Adipose tissue (tissue), 3 donors: ENCODE results near the gene CTNNBIP1. TPM values are rescaled to one million over a fixed set of nuclear protein-coding genes. Genes with fewer than 3 reads are reported as not detected.

ENCODE experiments used
- H3K27ac ChIP-seq: one replicate; pipeline ENCODE4 v1.5.1; 2013; ENCODE audit warnings: low read depth, low read length
- whole genome bisulfite sequencing, 3 donors: extraction: QIAGEN DNeasy Blood & Tissue Kit; methylation state at CpG; one replicate each; pipeline ENCODE4 v1.1.7; 2013; 5-methylcytosine and 5-hydroxymethylcytosine counted together
- polyA plus RNA-seq, 3 donors: library from polyadenylated mRNA; stranded (reverse); fragments of 200-250 nt; gene quantifications; one replicate each; pipeline ENCODE4 v1.2.3, GENCODE V29; 2013
- donor health status: healthy with polysubstance abuse.
- donor health status: Bipolar disorder and iron deficiency.
- donor health status: healthy.

The CTNNBIP1 gene
- polyA plus RNA-seq, 3 donors, result 18.1 to 22.6 (median 18.6) TPM

DNA sequence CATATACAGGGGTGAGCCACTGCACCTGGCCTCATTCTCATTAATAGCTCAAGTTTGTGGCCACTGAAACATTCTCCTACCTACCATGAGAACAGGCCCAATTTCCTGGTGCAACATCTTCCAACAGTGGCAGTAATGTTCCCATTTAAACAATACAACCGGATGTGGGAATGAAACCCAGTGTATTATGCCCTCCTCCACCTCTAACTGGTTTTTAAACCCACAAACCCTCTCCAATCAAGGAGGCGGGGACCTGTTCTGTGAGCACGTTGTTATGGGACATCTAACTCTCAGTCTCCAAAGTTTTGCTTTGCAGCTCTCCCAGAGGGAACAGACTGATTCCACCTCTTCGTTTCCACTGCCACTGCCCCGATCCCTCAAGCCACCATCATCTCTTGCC is 2.6 kb downstream of the CTNNBIP1 start:
- WGBS, 3 donors, result 64 to 72% (median 68%) methylated on average over 5 of the region's 5 CpGs
- no peak overlapping the region for H3K27ac ChIP-seq

DNA sequence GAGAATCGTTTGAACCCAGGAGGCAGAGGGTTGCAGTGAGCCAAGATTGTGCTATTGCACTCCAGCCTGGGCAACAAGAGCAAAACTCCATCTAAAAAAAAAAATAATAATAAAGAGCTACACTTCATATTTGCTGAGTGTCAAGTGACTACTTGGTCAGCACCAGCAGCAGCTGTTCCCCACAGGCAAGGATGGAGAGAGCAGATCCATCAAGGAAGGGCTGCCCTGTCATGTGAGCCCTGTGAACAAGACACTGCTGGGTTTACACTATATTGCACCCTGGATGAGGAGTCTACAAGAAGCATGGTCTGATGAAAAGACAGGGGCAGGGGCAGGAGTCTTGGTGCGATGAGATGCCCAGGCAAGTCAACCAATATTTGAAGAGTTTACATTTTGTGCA is 3.6 kb downstream of the CTNNBIP1 start:
- WGBS, 3 donors, result 92 to 95% (median 95%) methylated on average over 2 of the region's 2 CpGs
- H3K27ac ChIP-seq, result no peak overlapping the region

DNA sequence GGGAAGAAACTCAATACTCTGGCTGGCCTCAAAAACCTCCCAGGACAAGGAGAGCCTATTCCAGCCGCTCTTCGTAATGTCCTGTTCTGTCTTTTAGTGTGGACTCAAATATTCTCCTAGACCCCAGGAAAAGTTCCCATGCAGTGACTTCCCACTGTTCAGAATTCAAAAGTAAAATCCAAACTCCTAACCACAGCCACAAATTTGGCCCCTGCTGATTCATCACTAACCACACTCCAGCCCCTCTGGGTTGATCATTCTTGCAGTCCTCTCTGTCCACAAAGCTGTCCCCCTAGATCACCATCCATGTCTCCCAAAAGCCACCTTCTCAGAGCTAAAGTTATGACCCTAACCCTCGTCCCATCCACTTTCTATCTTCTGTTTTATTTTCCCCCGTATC is 5.1 kb downstream of the CTNNBIP1 start:
- H3K27ac ChIP-seq, result no peak overlapping the region
- WGBS, 3 donors, result 76 to 81% (median 77%) methylated on average over 4 of the region's 4 CpGs

DNA sequence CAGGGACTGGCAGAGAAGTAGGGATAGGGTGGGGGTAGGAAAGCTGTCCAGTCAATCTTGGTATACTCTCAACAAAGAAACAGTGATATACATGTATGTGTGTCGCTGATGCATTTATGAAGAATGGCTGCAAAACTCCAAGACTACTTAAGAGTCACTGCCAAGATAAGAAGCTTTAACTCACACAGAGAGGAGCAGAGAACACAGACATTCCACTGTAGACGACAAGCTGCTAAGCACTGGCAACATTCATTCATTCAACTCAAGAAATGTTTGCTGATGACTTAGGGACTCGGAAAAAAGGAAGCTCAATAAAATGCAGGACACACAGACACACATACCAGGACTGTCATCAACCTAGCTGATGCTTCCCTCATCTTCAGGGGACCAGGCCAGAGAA is 5.5 kb downstream of the CTNNBIP1 start:
- WGBS, 3 donors, result 61 to 81% (median 70%) methylated on average over 3 of the region's 3 CpGs
- no peak overlapping the region for H3K27ac ChIP-seq

DNA sequence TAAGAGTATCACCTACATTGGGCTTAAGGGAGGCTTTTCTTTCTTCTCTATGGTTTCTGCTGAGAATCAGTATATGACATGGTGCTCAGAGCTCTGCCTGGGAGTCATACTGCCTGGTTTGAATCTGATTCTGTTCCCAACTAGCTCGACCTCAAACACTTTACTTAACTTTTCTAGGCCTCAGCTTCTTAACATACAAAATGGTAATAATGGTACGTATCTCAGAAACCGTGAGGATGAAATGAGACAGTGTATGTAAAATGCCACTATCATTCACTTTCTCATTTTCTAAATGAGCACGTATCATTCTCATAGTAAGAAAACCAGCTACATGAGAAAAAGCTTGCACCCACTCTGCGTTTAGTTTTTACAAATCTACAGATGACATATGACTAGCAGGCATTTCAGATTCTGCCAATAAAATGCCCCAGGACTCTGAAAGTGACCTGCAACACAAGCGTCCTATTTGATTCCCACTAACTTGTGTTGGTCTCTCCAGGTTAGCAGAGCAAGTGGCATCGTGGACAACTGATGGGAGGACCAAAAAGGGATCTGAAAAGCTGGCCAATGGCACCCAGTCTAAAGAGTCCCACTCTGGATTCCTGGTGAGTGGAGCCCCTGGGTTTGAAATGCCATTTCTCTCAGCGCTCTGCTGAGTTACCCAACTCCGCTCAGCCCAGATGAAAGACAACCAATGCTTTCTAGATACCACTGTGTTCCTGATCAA is 6.1 kb downstream of the CTNNBIP1 start:
- H3K27ac ChIP-seq, result no peak overlapping the region
- 87 to 93% (median 88%) methylated on average over 9 of the region's 9 CpGs for WGBS, 3 donors

DNA sequence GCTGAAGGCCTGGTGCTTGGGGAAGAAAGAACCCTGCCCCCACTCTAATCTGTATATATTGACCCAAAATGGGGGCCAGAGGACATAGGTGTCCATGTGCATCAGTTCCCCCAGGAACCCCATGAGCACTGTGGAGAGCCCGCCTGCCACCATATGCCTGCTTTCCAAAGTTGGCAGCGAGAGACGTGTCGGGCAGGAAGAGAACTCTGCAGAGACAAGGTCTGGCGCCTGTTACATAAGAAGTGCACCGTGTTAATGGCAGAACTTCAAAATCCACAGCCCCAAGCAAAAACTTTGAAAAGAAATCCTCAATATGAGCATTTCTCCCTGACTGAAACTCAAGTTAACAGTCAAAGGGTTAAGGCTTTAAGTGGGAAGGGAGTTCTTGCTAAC is 8.0 kb downstream of the CTNNBIP1 start:
- no peak overlapping the region for H3K27ac ChIP-seq
- WGBS, 3 donors, result 36 to 60% (median 53%) methylated on average over 6 of the region's 6 CpGs

DNA sequence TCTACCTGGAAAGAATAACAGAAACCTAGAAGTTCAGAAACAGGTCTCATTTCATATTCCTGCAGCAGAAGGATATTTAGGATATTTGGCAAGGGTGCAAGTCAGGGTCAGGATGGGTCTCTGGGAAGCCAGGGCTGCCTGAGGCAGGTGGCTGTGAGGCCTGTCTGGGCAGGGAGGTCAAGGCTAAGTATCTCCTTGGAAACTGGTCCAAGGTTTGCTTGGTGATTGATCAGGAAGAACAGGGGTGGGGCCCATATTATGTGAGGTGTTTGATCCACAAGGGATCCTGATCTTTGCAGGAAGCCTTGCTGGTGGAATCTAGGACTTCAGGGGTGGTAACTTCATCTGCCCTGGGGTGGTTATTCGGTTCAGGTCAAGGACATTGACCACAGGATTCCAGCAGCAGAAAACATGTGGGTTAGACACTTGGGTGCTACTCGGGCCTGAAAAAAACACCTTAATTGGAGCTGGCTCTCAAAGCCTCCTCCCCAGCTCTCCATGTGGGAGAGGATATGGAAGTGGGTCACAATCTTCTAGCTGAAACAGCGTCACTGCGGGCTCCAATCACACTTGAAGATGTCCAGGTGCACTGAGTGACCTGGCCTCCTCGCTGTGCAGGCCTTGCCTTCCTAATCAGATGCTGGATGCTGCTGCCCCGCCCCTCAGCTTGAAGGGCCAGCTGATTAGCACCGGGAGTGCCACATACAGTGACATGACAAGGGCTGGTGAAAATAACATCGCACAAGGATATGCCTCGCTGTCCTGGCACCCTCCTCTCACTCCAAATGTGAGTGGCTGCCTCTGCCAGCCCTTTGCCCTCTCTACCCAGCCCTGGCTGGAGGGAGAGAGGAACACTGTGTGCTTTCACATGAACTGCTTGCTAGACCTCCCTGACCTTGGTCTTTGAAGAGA is 8.7 kb downstream of the CTNNBIP1 start:
- 31 to 76% (median 71%) methylated on average over 9 of the region's 9 CpGs for WGBS, 3 donors
- H3K27ac ChIP-seq, result no peak overlapping the region

DNA sequence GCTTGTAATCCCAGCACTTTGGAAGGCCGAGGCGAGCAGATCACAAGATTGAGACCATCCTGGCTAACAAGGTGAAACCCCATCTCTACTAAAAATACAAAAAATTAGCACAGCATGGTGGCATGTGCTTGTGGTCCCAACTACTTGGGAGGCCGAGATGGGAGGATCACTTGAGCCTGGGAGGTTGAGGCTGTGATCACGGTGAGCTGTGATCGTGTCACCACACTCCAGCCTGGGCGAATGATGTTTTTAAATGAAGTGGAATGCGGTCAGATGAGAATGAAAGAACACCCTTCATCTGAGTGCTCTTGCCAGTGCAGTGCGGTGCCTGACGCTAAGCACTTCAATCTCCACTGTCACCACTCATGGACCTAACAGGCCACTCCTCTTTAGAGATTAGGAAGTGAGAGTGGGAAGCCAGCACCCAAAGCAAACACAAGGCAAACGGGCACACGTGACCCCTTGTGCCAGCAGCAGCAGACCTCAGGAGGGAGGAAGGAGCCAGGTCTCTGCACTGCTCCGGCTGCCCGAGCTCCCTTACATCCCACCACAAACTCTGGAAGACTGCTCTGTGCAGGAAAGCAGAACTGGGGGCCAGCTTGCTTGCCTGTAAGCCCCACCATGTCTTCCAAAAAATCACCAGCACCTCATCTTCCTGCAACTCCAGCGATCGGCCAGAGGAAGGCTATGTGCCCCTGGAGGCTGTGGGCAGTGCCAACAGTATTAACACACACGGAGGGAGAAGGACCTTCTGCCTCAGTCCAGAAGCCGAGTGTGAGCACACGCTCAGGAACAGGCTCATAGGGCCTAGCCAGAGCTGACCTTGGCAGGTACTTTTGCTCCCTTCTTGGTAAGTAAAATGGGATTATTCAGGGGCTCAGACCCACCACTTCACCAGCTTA is 9.7 kb downstream of the CTNNBIP1 start:
- WGBS, 3 donors, result 28 to 53% (median 48%) methylated on average over 18 of the region's 18 CpGs
- no peak overlapping the region for H3K27ac ChIP-seq

DNA sequence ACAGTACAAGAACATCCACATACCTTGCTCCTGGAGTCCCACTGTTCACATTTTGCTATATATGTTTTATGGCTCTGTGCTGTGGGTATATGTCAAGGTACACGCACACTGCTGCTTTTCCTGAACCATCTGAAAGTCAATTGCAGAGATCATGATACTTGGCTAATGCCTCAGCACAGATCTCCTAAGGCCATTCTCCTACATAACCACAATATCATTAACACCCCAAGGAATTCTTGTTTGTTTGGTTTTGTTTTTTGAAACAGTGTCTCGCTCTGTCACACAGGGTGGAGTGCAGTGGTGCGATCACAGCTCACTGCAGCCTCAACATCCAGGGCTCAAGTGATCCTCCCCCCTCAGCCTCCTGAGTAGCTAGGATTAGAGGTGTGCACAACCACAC is 16.0 kb downstream of the CTNNBIP1 start:
- WGBS, 3 donors, result 78 to 91% (median 84%) methylated on average over 3 of the region's 3 CpGs
- no peak overlapping the region for H3K27ac ChIP-seq

DNA sequence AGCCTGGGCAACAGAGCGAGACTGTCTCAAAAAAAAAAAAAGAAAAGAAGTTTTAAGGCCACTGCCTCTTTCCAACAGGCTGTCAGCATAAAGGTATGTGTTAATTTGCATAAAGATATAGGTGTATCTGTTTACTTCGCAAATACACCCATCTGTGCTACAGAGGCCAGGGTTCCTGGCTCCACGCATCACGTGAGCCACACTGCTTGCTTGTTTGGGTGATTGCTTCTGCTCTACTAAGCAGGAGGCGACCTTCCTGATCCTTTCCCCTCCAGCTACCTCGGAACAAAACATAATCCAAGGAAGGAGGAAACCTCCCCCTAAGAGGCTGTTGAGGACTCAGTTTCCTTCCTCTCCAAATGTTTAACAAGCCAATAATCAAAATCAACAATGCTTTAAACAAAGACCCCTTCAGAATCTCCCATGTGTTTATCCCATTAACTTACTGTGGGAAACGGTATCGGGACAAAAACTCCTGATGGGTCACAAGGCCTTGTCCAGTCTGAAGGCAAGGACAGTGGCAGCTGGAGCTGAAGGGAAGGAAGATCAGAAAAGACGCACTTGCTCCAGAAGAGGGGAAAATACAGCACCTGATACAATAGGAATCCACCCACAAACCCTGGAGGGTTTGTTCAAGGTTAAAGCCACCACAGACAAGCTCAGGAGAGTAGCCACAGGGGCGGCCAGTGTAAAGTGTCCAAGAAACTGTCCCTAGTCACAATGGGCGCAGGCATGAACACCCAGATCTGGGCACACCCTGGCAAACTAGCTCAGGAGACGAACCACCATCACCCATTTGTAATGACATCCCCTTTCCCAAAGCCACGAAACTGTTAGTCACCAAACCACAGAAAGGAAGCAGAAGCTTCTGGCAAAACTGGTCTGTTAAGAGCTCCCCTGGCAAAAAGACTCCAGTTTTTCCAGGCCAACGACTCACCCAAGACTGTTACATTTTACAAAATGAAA is 17.2 kb downstream of the CTNNBIP1 start:
- H3K27ac ChIP-seq, result no peak overlapping the region
- WGBS, 3 donors, result 41 to 45% (median 42%) methylated on average over 14 of the region's 14 CpGs

DNA sequence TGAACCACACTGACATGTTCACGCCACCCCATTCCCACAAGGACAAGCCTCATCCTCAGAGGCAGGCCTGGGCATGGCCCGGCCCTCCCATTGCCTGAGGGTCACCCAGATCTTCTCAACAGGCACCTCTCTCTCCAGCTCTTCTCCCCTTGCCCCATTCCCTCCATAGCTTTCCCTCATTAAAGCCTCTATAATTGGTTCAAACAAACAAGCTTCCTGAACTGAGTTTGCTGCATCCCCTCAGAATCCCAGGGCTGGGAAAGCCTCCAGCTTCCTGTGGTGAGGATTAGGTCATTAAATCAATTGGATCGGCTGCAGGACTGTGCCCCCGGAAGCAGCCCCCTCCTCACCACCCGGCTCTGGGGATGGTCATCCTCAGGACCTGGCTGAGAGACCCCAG is 18.9 kb downstream of the CTNNBIP1 start:
- no peak overlapping the region for H3K27ac ChIP-seq
- 46 to 63% (median 48%) methylated on average over 5 of the region's 5 CpGs for WGBS, 3 donors

DNA sequence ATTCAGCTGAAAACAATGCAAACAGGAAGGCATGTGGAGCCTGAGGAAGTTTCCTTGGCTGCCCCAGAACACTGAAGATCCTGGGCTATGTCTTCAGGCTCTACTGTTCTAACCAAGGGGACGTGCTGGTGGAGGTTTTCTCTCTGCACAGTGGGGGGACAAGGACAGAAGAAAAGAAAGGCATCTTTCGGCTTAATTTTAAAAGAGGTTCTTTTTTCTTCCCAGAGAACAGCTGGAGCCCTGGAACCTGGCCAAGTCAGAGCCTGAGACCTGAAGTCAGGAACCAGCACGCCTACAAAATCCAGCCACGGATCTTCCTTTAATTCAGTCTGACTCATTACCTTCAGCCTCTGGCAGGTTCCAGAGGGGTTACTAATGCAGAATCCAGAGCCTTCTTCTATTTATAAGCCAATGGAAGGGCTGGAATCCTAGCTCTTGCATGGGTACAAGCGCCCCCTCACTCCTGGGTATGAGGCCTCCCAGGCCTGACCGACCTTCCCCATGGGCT is 19.8 kb downstream of the CTNNBIP1 start:
- no peak overlapping the region for H3K27ac ChIP-seq
- WGBS, 3 donors, result 30 to 36% (median 35%) methylated on average over 6 of the region's 6 CpGs

DNA sequence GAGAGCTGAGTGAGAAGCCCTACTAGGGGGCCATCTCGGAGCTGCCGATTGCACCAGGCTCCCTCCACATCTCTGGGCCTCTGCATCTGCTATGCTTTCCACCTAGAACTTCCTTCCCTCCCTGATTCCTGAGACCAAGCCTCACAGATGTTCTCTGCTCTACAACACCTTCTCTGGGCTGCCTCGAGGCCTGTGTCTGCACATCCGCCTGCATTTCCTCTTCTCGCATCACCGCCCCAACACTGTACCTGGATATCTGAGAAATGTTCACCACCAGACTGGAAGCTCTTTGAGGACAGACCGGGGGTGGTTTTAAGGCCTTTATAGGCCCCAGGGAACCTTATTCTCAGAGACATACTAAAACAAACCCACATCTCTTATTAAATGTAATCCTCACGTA is 20.7 kb downstream of the CTNNBIP1 start:
- 56 to 80% (median 71%) methylated on average over 8 of the region's 8 CpGs for WGBS, 3 donors
- no peak overlapping the region for H3K27ac ChIP-seq

DNA sequence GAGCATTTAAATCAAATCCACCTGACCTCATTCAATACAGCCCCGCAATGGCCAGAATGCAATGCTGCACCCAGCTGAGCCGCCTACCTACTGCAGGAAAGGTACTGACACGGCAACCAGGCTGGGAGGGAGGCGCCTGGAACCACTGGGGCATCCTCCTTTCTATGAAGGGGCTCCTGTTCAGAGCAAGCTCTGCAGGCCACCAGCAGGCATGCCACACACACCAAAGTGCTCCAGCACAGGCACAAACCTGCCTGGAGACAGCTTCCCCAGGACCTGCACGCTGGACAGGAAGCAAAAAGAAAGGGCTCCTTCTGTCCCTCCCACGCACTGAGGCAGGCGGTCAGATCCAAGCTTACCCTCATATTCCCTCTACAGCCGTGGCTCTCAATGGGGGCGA is 21.2 kb downstream of the CTNNBIP1 start:
- H3K27ac ChIP-seq, result no peak overlapping the region
- WGBS, 3 donors, result 68 to 72% (median 68%) methylated on average over 9 of the region's 9 CpGs

DNA sequence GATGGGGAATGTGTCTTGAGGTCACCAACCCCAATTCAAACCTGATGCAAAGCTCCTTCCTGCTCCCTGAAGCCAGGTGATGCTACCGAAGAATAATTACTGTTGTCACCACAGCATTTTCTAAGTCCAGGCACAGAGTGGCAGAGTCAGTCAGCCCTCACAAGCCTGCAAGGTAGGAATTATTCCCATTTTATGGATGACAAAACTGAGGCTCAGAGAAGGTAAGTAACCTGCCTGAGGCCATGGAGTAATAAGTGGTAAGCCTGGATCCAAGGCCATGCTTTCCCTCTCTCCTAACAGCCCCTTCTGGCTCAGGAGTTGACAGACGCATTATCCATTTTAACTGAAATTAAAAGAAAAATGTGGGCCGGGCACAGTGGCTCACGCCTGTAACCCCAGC is 23.0 kb downstream of the CTNNBIP1 start:
- no peak overlapping the region for H3K27ac ChIP-seq
- 95% methylated on average over 4 of the region's 4 CpGs for WGBS, 3 donors

DNA sequence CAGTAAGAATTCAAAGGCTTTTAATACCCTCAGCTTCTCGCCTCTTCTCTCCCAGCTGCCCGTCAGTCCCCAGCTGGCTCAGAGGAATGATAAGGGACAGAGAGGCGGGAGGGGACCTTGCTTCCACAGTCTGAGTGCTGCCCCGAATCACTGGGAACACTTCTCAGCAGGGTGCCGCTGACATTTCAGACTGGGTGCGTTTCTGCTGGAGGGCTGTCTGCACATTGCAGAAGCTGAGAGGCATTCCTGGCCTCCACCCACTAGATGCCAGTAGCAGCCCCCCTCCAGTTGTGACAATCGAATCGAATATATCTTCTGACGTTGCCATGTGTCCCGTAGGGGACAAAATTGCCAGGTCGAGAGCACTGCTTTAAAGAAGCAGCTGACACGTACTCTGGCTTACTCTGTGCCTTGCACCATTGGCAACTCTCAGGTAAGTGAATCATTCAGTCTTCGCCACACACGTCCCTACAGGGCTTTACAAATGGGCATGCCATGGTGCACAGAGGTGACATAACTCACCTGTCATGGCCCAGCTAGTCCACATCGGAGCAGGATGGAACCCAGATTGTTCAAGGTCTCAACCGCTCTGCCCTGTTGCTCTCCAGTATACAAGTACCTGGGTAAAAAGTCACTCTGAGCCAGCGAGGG is 23.9 kb downstream of the CTNNBIP1 start:
- H3K27ac ChIP-seq, result no peak overlapping the region
- WGBS, 3 donors, result 80 to 89% (median 88%) methylated on average over 17 of the region's 17 CpGs

DNA sequence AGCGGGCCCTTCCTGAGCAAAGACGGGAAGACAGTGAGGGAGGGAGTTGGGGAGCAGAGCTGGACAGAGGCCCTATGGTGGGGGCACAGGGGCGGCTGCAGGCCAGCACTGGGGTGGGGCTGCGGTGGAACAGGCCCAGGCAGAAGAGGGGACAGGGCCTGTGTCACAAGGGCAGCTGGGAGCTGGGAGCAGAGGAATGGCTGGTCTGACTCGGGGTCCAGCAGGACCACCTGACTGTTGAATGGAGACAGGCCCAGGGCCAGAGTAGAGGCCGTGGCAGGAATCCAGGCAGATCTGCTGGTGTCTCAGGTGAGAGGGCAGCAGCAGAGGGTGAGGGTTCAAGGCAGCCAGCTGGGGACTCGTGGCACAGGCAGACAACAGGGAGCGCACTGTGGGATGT is 25.3 kb downstream of the CTNNBIP1 start:
- 77 to 82% (median 77%) methylated on average over 8 of the region's 8 CpGs for WGBS, 3 donors
- H3K27ac ChIP-seq, result no peak overlapping the region
